Measurements from ENCODE around the gene LOX. TPM values are rescaled to one million over a fixed set of nuclear protein-coding genes. Genes with fewer than 3 reads are reported as not detected.

Gene LOX
- total RNA-seq, 1 experiment from 2014 or later: 2.8 TPM

- Histone ChIP-seq H3K27me3 (replicated peaks; ENCODE audit: insufficient read depth, low read depth, low read length, poor library complexity) (no peaks in the 10 kb centered on the region), H3K4me1 (ENCODE audit: insufficient read depth, low read length, poor library complexity, severe bottlenecking) (no peaks in the 10 kb centered on the region), H3K27ac (ENCODE audit: low read depth, low read length, poor library complexity, severe bottlenecking) (no peak overlapping the region), H3K9me3 (ENCODE audit: low read depth, low read length, poor library complexity, severe bottlenecking) (no peaks in the 10 kb centered on the region), H3K4me3 (ENCODE audit: low read depth, low read length, poor library complexity, severe bottlenecking) (no peak overlapping the region), H3K36me3 (ENCODE audit: insufficient read depth, low read length, poor library complexity, severe bottlenecking) (no peaks in the 10 kb centered on the region)
- DNase-seq (ENCODE audit: low spot score): no peak
- intact Hi-C loops (cut with micrococcal nuclease; ENCODE audit: unreplicated experiment): no loop called here
- ChIA-PET POLR2A (ENCODE audit: low non-redundant PET) (no interaction called here), CTCF (no interaction called here)
- no TSS peak for BruUV-seq (replicated peaks)
- no peak for TF ChIP-seq EZH2 (IDR thresholded peaks at IDR 0.05; ENCODE audit: borderline replicate concordance, low read depth, low read length, poor library complexity, severe bottlenecking)
- TF ChIP-seq, protein P1, sequence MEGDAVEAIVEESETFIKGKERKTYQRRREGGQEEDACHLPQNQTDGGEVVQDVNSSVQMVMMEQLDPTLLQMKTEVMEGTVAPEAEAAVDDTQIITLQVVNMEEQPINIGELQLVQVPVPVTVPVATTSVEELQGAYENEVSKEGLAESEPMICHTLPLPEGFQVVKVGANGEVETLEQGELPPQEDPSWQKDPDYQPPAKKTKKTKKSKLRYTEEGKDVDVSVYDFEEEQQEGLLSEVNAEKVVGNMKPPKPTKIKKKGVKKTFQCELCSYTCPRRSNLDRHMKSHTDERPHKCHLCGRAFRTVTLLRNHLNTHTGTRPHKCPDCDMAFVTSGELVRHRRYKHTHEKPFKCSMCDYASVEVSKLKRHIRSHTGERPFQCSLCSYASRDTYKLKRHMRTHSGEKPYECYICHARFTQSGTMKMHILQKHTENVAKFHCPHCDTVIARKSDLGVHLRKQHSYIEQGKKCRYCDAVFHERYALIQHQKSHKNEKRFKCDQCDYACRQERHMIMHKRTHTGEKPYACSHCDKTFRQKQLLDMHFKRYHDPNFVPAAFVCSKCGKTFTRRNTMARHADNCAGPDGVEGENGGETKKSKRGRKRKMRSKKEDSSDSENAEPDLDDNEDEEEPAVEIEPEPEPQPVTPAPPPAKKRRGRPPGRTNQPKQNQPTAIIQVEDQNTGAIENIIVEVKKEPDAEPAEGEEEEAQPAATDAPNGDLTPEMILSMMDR (conservative IDR thresholded peaks at IDR 0.05; ENCODE audit: low read depth, low read length): no peak
Observed at GRCh38 chr5:122053181-122054109, 24.6 kb downstream of the LOX start.

DNA sequence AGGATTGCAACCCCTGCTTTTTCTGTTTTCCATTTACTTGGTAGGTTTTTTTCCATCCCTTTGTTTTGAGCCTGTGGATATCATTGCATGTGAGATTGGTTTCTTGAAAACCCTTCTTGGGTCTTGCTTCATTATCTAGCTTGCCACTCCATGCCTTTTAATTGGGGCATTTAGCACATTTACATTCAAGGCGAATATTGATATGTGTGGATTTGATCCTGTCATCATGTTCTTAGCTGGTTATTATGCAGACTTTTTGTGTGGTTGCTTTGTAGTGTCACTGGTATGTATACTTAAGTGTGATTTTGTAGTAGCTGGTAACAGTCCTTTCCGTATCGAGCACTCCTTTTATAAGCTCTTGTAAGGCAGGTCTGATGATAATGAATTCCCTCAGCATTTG is 26.5 kb downstream of the LOX start:
- no peaks in the 10 kb centered on the region for H3K36me3 ChIP-seq (ENCODE audit: insufficient read depth, low read length, poor library complexity, severe bottlenecking)
- CTCF ChIA-PET: no interaction called here
- no TSS peak for BruUV-seq (replicated peaks)
- H3K27ac ChIP-seq (ENCODE audit: low read depth, low read length, poor library complexity, severe bottlenecking): no peak overlapping the region
- DNase-seq (ENCODE audit: low spot score): no peak
- H3K4me1 ChIP-seq (ENCODE audit: insufficient read depth, low read length, poor library complexity, severe bottlenecking): no peaks in the 10 kb centered on the region
- POLR2A ChIA-PET (ENCODE audit: low non-redundant PET): no interaction called here
- intact Hi-C loops (cut with micrococcal nuclease; ENCODE audit: unreplicated experiment): no loop called here
- no peak for TF ChIP-seq EZH2 (IDR thresholded peaks at IDR 0.05; ENCODE audit: borderline replicate concordance, low read depth, low read length, poor library complexity, severe bottlenecking)
- H3K4me3 ChIP-seq (ENCODE audit: low read depth, low read length, poor library complexity, severe bottlenecking): no peak overlapping the region
- no peaks in the 10 kb centered on the region for H3K9me3 ChIP-seq (ENCODE audit: low read depth, low read length, poor library complexity, severe bottlenecking)
- H3K27me3 ChIP-seq (replicated peaks; ENCODE audit: insufficient read depth, low read depth, low read length, poor library complexity): no peaks in the 10 kb centered on the region

DNA sequence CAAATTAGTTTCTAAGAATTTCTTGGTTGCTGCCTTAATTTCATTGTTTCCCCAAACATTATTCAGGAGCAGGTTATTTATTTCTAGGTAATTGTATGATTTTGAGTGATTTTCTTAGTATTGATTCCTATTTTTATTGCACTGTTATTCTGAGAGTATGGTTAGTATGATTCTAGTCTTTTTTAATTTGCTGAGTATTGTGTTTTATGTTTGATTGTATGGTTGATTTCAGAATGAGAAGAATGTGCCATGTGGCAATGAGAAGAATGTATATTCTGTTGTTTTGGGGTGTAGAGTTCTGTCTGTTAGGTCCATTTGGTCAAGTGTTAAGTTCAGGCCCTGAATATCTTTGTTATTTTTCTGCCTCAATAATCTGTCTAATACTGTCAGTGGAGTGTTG is 27.1 kb downstream of the LOX start:
- no peak for DNase-seq (ENCODE audit: low spot score)
- ChIA-PET CTCF (no interaction called here), POLR2A (ENCODE audit: low non-redundant PET) (no interaction called here)
- no peaks in the 10 kb centered on the region for H3K36me3 ChIP-seq (ENCODE audit: insufficient read depth, low read length, poor library complexity, severe bottlenecking)
- no peaks in the 10 kb centered on the region for H3K4me1 ChIP-seq (ENCODE audit: insufficient read depth, low read length, poor library complexity, severe bottlenecking)
- H3K27me3 ChIP-seq (replicated peaks; ENCODE audit: insufficient read depth, low read depth, low read length, poor library complexity): no peaks in the 10 kb centered on the region
- BruUV-seq (replicated peaks): no TSS peak
- H3K9me3 ChIP-seq (ENCODE audit: low read depth, low read length, poor library complexity, severe bottlenecking): no peaks in the 10 kb centered on the region
- no peak overlapping the region for H3K27ac ChIP-seq (ENCODE audit: low read depth, low read length, poor library complexity, severe bottlenecking)
- TF ChIP-seq, protein P1 (conservative IDR thresholded peaks at IDR 0.05; ENCODE audit: low read depth, low read length): no peak
- TF ChIP-seq EZH2 (IDR thresholded peaks at IDR 0.05; ENCODE audit: borderline replicate concordance, low read depth, low read length, poor library complexity, severe bottlenecking): no peak
- intact Hi-C loops (cut with micrococcal nuclease; ENCODE audit: unreplicated experiment): no loop called here
- H3K4me3 ChIP-seq (ENCODE audit: low read depth, low read length, poor library complexity, severe bottlenecking): no peak overlapping the region

Data from A673 (cell line).